Activated T-cell treated with anti-CD3 and anti-CD28 coated beads, Interleukin-2, amount 50 U/mL, for 4 hours (primary cell): Measurements from ENCODE around the gene FOXE1. TPM values are rescaled to one million over a fixed set of nuclear protein-coding genes. Genes with fewer than 3 reads are reported as not detected.

Experiments used
- ATAC-seq, 2 donors: fragments of 200-7000 bp; cut with Tn5 transposase; one replicate each; pipeline ENCODE4 v1.10.0; 2021
- DNase-seq: peaks from one replicate; pipeline ENCODE4 v3.0.0-alpha.2; 2020
- H3K27me3 Mint-ChIP-seq: one replicate; pipeline ENCODE4 v1.8.0; 2021; ENCODE audit warnings: low read depth, mixed read lengths
- H3K36me3 Mint-ChIP-seq: one replicate; pipeline ENCODE4 v1.8.0; 2022; ENCODE audit warnings: mixed read lengths; ENCODE audit not compliant: insufficient read depth
- H3K4me1 Mint-ChIP-seq: one replicate; pipeline ENCODE4 v1.8.0; 2021; ENCODE audit warnings: low read depth, mixed read lengths
- H3K4me3 Mint-ChIP-seq: one replicate; pipeline ENCODE4 v1.8.0; 2021; ENCODE audit warnings: mild to moderate bottlenecking, moderate library complexity, mixed read lengths
- H3K9me3 Mint-ChIP-seq: one replicate; pipeline ENCODE4 v1.8.0; 2021; ENCODE audit warnings: mixed read lengths
- total RNA-seq, 3 donors: library from RNA; stranded (reverse); gene quantifications; one replicate each; pipeline ENCODE4 v1.2.1, GENCODE V29; 2021

Gene FOXE1
- not detected for total RNA-seq

GRCh38 chr9:97853056-97853843 lies at the start of gene FOXE1:
Gene FOXE1, plus strand, starts transcription at chr9:97853226. Its CDS starts 689 bp downstream, at chr9:97853915.
- Mint-ChIP-seq H3K4me1 (peaks cover 26% of the 10 kb centered on the region), H3K36me3 (no peaks in the 10 kb centered on the region), H3K27me3 (peaks cover 79% of the 10 kb centered on the region), H3K9me3 (no peaks in the 10 kb centered on the region), H3K4me3 (peak within 1 kb of the TSS; percentile 85)
- ATAC-seq, result peak; percentile 19 to 29
- no peak for DNase-seq

GRCh38 chr9:97804059-97804365 lies 49.0 kb upstream of the FOXE1 start:
- H3K36me3 Mint-ChIP-seq, result no peaks in the 10 kb centered on the region
- no peak for ATAC-seq
- DNase-seq, result no peak
- H3K9me3 Mint-ChIP-seq, result no peaks in the 10 kb centered on the region
- H3K4me1 Mint-ChIP-seq, result peaks cover 11% of the 10 kb centered on the region
- H3K4me3 Mint-ChIP-seq, result peak overlapping the region; percentile 77
- peaks cover 25% of the 10 kb centered on the region for H3K27me3 Mint-ChIP-seq

DNA sequence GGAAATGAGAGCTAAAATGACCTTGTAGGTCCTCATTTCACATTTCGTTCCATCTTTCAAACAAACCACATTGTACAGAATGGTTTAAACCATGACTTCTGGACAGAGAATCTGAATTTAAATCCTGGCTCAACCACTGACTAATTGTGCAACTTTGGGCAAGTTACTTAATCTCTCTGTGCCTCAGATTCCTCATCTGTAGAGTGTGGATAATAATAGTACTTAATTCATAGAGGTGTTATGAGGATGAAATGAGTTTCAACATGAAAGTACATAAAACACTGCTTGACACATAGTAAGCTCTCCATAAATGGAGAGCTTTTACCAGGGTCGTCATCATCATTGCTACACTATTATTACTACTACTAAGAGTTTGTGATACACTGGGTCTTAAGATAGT lies 46.3 kb upstream of the FOXE1 start:
- Mint-ChIP-seq H3K4me1 (peaks cover 11% of the 10 kb centered on the region), H3K9me3 (no peaks in the 10 kb centered on the region), H3K36me3 (no peaks in the 10 kb centered on the region), H3K27me3 (peaks cover 23% of the 10 kb centered on the region), H3K4me3 (no peak overlapping the region)
- no peak for ATAC-seq
- no peak for DNase-seq

GRCh38 chr9:97807681-97808080 lies 45.3 kb upstream of the FOXE1 start:
- Mint-ChIP-seq H3K27me3 (peaks cover 23% of the 10 kb centered on the region), H3K36me3 (no peaks in the 10 kb centered on the region), H3K4me3 (no peak overlapping the region), H3K9me3 (no peaks in the 10 kb centered on the region), H3K4me1 (peaks cover 7% of the 10 kb centered on the region)
- no peak for DNase-seq
- ATAC-seq, result no peak

- no peak overlapping the region for H3K4me3 Mint-ChIP-seq
- peaks cover 6% of the 10 kb centered on the region for H3K4me1 Mint-ChIP-seq
- H3K27me3 Mint-ChIP-seq, result peaks cover 23% of the 10 kb centered on the region
- ATAC-seq, result no peak
- DNase-seq, result no peak
- no peaks in the 10 kb centered on the region for H3K36me3 Mint-ChIP-seq
- H3K9me3 Mint-ChIP-seq, result no peaks in the 10 kb centered on the region
These were observed 44.6 kb upstream of the FOXE1 start for GRCh38 chr9:97808415-97808814.

- peaks cover 4% of the 10 kb centered on the region for H3K4me1 Mint-ChIP-seq
- no peak overlapping the region for H3K4me3 Mint-ChIP-seq
- no peak for ATAC-seq
- H3K36me3 Mint-ChIP-seq, result no peaks in the 10 kb centered on the region
- DNase-seq, result no peak
- peaks cover 21% of the 10 kb centered on the region for H3K27me3 Mint-ChIP-seq
- H3K9me3 Mint-ChIP-seq, result no peaks in the 10 kb centered on the region
These were observed 44.1 kb upstream of the FOXE1 start for GRCh38 chr9:97808972-97809371.

DNA sequence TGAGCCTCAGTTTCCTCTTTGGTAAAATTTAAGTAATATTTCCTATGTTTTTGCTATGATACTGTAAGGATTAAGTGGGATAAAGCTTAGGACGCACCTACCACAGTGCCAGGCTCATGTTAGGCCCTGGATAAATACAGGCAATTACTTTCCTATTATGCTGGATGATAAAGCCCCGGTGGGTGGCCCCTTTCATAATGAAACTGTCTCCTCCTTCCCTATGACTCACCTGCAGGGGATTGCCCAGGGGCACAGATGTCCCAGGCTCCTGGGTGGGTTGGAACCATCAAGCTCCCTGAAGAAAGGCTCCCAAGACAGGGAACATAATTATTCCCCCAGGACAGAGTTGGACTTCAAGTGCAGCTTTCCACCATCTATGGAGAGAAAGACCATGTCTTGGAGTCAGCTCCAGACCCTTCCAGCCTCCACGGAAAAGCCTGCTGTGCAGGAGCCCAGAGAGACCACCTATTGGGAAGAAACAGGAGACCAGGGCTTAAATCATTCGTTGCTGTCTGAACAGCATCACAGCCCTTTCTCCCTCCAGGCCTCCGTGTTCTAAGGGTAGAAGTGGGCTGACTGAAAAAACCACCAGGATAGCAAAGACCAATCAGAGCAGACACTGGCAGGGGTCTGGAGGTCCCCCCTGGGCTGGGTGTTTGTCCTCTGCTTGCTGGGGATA lies 43.2 kb upstream of the FOXE1 start:
- DNase-seq (no peak), ATAC-seq (no peak)
- Mint-ChIP-seq H3K36me3 (no peaks in the 10 kb centered on the region), H3K9me3 (no peaks in the 10 kb centered on the region), H3K27me3 (peaks cover 14% of the 10 kb centered on the region), H3K4me3 (no peak overlapping the region), H3K4me1 (no peaks in the 10 kb centered on the region)

GRCh38 chr9:97811533-97812246 lies 41.3 kb upstream of the FOXE1 start:
- Mint-ChIP-seq H3K4me1 (no peaks in the 10 kb centered on the region), H3K4me3 (no peak overlapping the region), H3K36me3 (no peaks in the 10 kb centered on the region), H3K9me3 (no peaks in the 10 kb centered on the region), H3K27me3 (peaks cover 12% of the 10 kb centered on the region)
- no peak for ATAC-seq
- DNase-seq, result no peak

GRCh38 chr9:97812247-97812543 lies 40.8 kb upstream of the FOXE1 start:
- Mint-ChIP-seq H3K27me3 (peaks cover 10% of the 10 kb centered on the region), H3K4me1 (no peaks in the 10 kb centered on the region), H3K36me3 (no peaks in the 10 kb centered on the region), H3K9me3 (no peaks in the 10 kb centered on the region), H3K4me3 (no peak overlapping the region)
- no peak for ATAC-seq
- no peak for DNase-seq

DNA sequence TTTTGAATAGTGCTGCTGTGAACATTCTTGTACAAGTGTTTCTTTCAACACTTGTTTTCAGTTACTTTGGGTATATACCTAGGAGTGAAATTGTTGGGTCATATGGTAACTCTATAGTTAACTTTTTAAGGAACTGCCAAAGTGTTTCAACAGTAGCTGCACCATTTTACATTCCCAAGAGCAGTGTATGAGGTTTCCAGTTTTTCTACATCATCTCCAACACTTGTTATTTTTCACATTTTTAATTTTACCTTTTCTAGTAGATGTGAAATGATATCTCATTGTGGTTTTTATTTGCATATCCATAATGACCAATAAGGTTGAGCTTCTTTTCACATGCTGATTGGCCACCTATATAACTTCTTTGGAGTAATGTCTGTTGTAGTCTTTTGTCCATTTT lies 40.0 kb upstream of the FOXE1 start:
- ATAC-seq (no peak), DNase-seq (no peak)
- H3K9me3 Mint-ChIP-seq, result no peaks in the 10 kb centered on the region
- H3K4me1 Mint-ChIP-seq, result no peaks in the 10 kb centered on the region
- no peak overlapping the region for H3K4me3 Mint-ChIP-seq
- H3K27me3 Mint-ChIP-seq, result peaks cover 18% of the 10 kb centered on the region
- no peaks in the 10 kb centered on the region for H3K36me3 Mint-ChIP-seq

GRCh38 chr9:97819735-97820134 lies 33.3 kb upstream of the FOXE1 start:
- DNase-seq, result no peak
- Mint-ChIP-seq H3K9me3 (peaks cover 3% of the 10 kb centered on the region), H3K4me1 (no peaks in the 10 kb centered on the region), H3K36me3 (no peaks in the 10 kb centered on the region), H3K4me3 (no peak overlapping the region), H3K27me3 (peaks cover 48% of the 10 kb centered on the region)
- ATAC-seq, result no peak

DNA sequence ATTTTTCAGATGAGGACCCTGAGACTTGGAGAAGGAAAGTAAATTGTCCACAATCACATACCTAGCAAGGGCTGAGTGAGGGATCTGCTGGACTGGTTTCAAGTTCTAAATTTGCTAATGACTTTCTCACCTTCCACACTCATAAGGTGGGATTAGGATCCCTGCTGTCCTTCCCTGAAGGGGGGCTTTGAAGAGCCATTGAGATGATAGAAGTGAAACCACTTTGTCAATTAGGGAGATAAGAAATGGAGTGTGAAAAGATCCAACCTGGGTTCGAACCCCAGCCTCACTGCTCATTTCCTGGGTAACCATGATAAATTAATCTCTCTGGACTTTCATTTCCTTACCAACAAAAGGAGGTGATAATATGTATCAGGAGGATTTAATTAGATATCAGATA lies 32.7 kb upstream of the FOXE1 start:
- peaks cover 51% of the 10 kb centered on the region for H3K27me3 Mint-ChIP-seq
- DNase-seq, result no peak
- no peaks in the 10 kb centered on the region for H3K36me3 Mint-ChIP-seq
- no peak overlapping the region for H3K4me3 Mint-ChIP-seq
- H3K9me3 Mint-ChIP-seq, result peaks cover 3% of the 10 kb centered on the region
- ATAC-seq, result no peak
- H3K4me1 Mint-ChIP-seq, result no peaks in the 10 kb centered on the region

- Mint-ChIP-seq H3K9me3 (no peaks in the 10 kb centered on the region), H3K36me3 (no peaks in the 10 kb centered on the region), H3K4me3 (no peak overlapping the region), H3K27me3 (peaks cover 17% of the 10 kb centered on the region), H3K4me1 (no peaks in the 10 kb centered on the region)
- ATAC-seq (no peak), DNase-seq (no peak)
These were observed 21.9 kb upstream of the FOXE1 start for GRCh38 chr9:97830884-97831829.
